HepG2 (cell line): ENCODE data around the gene INA. TPM values are rescaled to one million over a fixed set of nuclear protein-coding genes. Genes with fewer than 3 reads are reported as not detected.
A peak's percentile ranks its signal among the peaks of the same experiment; 100 is the strongest.

Source experiments
- ATAC-seq: fragments of 200-7000 bp; cut with Tn5 transposase; 3 replicates; pipeline ENCODE4 v1.9.1; 2020; ENCODE audit warnings: mild to moderate bottlenecking, moderate library complexity
- BruUV-seq: library from RNA; stranded (reverse); fragments of 400-500 nt; replicated peaks from 2 replicates; lab custom pipeline; 2021; lab: Mats Ljungman, UMichigan
- CTCF ChIA-PET: fragments of 300-600 bp; formaldehyde crosslinking; extraction: SDS; loops from one replicate; lab custom pipeline; 2021; ENCODE audit warnings: low total read pairs, inconsistent platforms, low intra/inter-chr PET ratio; lab: Yijun Ruan, JAX
- POLR2A ChIA-PET: fragments of 350-600 bp; sonication (Branson Sonifier 250); formaldehyde crosslinking; loops from one replicate; lab custom pipeline; 2020; ENCODE audit warnings: antibody characterized with exemption, inconsistent platforms; lab: Yijun Ruan, JAX
- DNase-seq: peaks from one replicate; pipeline ENCODE4 v3.0.0-alpha.2; 2015; ENCODE audit warnings: low spot score
- FAIRE-seq: peaks from 3 replicates; lab custom pipeline; 2011; peaks lifted over from hg19 to GRCh38; lab: Jason Lieb, UNC
- H2AFZ ChIP-seq: one replicate; pipeline ENCODE4 v1.6.1; 2011; ENCODE audit warnings: low read length, inconsistent platforms
- H3K27ac ChIP-seq: fragments of 300-600 bp; 3 replicates; pipeline ENCODE4 v1.8.0; 2011; ENCODE audit warnings: mixed run types, mild to moderate bottlenecking, mixed read lengths, low read length, inconsistent platforms; ENCODE audit not compliant: insufficient read depth; ENCODE audit errors: extremely low read length
- H3K27me3 ChIP-seq, 2 experiments: fragments of 200-600 bp in 1 of 2; 2 replicates in 1 of 2; 3 replicates in 1 of 2; pipeline versions ENCODE4 v1.6.0 to v1.8.0; 2011; ENCODE audit warnings: low read length in 2 of 2, mild to moderate bottlenecking in 2 of 2, moderate library complexity in 2 of 2, inconsistent platforms in 1 of 2; ENCODE audit not compliant: insufficient read depth in 2 of 2, control insufficient read depth in 1 of 2
- H3K36me3 ChIP-seq, 2 experiments: fragments of 200-600 bp in 1 of 2; replicated peaks in 1 of 2; 2 replicates in 1 of 2; 3 replicates in 1 of 2; pipeline versions ENCODE4 v1.5.1 to v1.8.0; 2011; ENCODE audit warnings: low read length in 2 of 2, inconsistent platforms in 1 of 2; ENCODE audit not compliant: insufficient read depth in 2 of 2, control insufficient read depth in 1 of 2
- H3K4me1 ChIP-seq: 2 replicates; pipeline ENCODE4 v1.5.1; 2012; ENCODE audit warnings: low read length, inconsistent platforms; ENCODE audit not compliant: insufficient read depth
- H3K4me2 ChIP-seq: 2 replicates; pipeline ENCODE4 v1.6.0; 2011; ENCODE audit warnings: low read depth, low read length, inconsistent platforms
- H3K4me3 ChIP-seq, 3 experiments: fragments of 200-600 bp in 1 of 3; sonication (generic), shearing (Covaris generic) in 1 of 3; replicated peaks in 1 of 3; 2 replicates each; pipeline ENCODE4 v1.5.1; 2011 to 2016; ENCODE audit warnings: low read length in 3 of 3, inconsistent platforms in 2 of 3, low read depth in 2 of 3, mild to moderate bottlenecking in 2 of 3, control low read depth in 1 of 3, mixed read lengths in 1 of 3; ENCODE audit not compliant: insufficient read depth in 1 of 3
- H3K79me2 ChIP-seq: one replicate; pipeline ENCODE4 v1.6.1; 2011; ENCODE audit warnings: low read length, inconsistent platforms; ENCODE audit not compliant: insufficient read depth
- H3K9ac ChIP-seq: 2 replicates; pipeline ENCODE4 v1.6.0; 2011; ENCODE audit warnings: mild to moderate bottlenecking, low read depth, low read length, inconsistent platforms; ENCODE audit not compliant: insufficient read depth
- H3K9me3 ChIP-seq: 2 replicates; pipeline ENCODE4 v1.5.1; 2012; ENCODE audit warnings: mild to moderate bottlenecking, low read length
- H4K20me1 ChIP-seq: 2 replicates; pipeline ENCODE4 v1.6.0; 2011; ENCODE audit warnings: inconsistent platforms, mild to moderate bottlenecking, low read length, moderate library complexity; ENCODE audit not compliant: insufficient read depth
- CREM ChIP-seq, 2 experiments: sonication (generic) in 1 of 2; formaldehyde crosslinking in 1 of 2; IDR thresholded peaks; 2 replicates each; pipeline versions ENCODE4 v1.4.0 to v1.6.1; 2016 to 2020; ENCODE audit warnings: antibody characterized with exemption in 1 of 2, mild to moderate bottlenecking in 1 of 2, missing genetic modification reagents in 1 of 2
- FOXK1 ChIP-seq: sonication (generic); formaldehyde crosslinking; IDR thresholded peaks from 2 replicates; pipeline ENCODE4 v1.4.0; 2020; ENCODE audit warnings: low read depth, missing genetic modification reagents, borderline replicate concordance
- HDAC1 ChIP-seq: sonication (generic); formaldehyde crosslinking; IDR thresholded peaks from 2 replicates; pipeline ENCODE4 v1.5.1; 2020; ENCODE audit warnings: mild to moderate bottlenecking, missing genetic modification reagents
- HDAC6 ChIP-seq: fragments of 200-600 bp; sonication (generic); IDR thresholded peaks from 2 replicates; pipeline ENCODE4 v1.7.0; 2017; ENCODE audit warnings: mild to moderate bottlenecking, antibody characterized with exemption, low read length, low read depth
- MED8 ChIP-seq: sonication (generic); formaldehyde crosslinking; IDR thresholded peaks from 2 replicates; pipeline ENCODE4 v1.8.1; 2023; ENCODE audit warnings: mild to moderate bottlenecking, missing genetic modification reagents; ENCODE audit not compliant: insufficient replicate concordance
- MIER3 ChIP-seq: IDR thresholded peaks from 2 replicates; pipeline ENCODE4 v1.6.1; 2016; ENCODE audit warnings: missing compliant biosample characterization, borderline replicate concordance
- NAIF1 ChIP-seq: sonication (generic); formaldehyde crosslinking; IDR thresholded peaks from 2 replicates; pipeline ENCODE4 v1.5.0; 2020; ENCODE audit warnings: mild to moderate bottlenecking, missing genetic modification reagents, borderline replicate concordance
- POLR2AphosphoS2 ChIP-seq: IDR thresholded peaks from 2 replicates; pipeline ENCODE4 v1.6.1; 2011; ENCODE audit warnings: low read depth, low read length, improper control_type of control experiment
- TBP ChIP-seq: sonication (generic); formaldehyde crosslinking; IDR thresholded peaks from 2 replicates; pipeline ENCODE4 v1.5.0; 2020; ENCODE audit warnings: missing genetic modification reagents
- WGBS: methylation state at CpG from one replicate; pipeline ENCODE4 v1.1.6; 2017; ENCODE audit warnings: low lambda C conversion rate; 5-methylcytosine and 5-hydroxymethylcytosine counted together
- in situ Hi-C: cut with HindIII; loops from 2 replicates; pipeline ENCODE4 v1.10.0; 2017; ENCODE audit warnings: low pct_unique_long_range_greater_than_20kb; ENCODE audit not compliant: extremely low pct_ligation_motif_present
- intact Hi-C: fragments of 100-400 bp; cut with micrococcal nuclease; formaldehyde crosslinking; loops from one replicate; pipeline ENCODE4 v1.10.0; 2022; ENCODE audit not compliant: unreplicated experiment
- polyA plus RNA-seq, 8 experiments: library from polyadenylated mRNA; depleted of rRNA in 3 of 8; stranded (reverse) in 7 of 8; unstranded in 1 of 8; fragments of >200 nt; fragmentation: Illumina TruSeq in 4 of 8; extraction: Trizol in 4 of 8; gene quantifications; 2 replicates each; pipeline versions ENCODE4 v1.2.1 to v1.2.3, GENCODE V29; 2011 to 2016; ENCODE audit warnings: low read depth in 4 of 8, missing spikeins in 1 of 8, mixed read lengths in 1 of 8; ENCODE audit not compliant: insufficient read depth in 1 of 8
- total RNA-seq, 5 experiments: library from RNA; depleted of rRNA; stranded (reverse); fragments of >200 nt; fragmentation: Illumina TruSeq; extraction: Trizol; gene quantifications; 2 replicates each; pipeline ENCODE4 v1.2.3, GENCODE V29; 2016; ENCODE audit warnings: low read depth in 1 of 5
- TF ChIP-seq, protein P1 (sequence below): IDR thresholded peaks from 2 replicates; pipeline ENCODE4 v1.6.1; 2016; ENCODE audit warnings: low read depth, missing genetic modification reagents, missing compliant biosample characterization
- TF ChIP-seq, protein P2 (sequence below): fragments of 450-650 bp; IDR thresholded peaks from 2 replicates; pipeline ENCODE4 v1.6.1; 2017; ENCODE audit warnings: mild to moderate bottlenecking
- TF ChIP-seq, protein P3 (sequence below): sonication (generic); formaldehyde crosslinking; IDR thresholded peaks from 2 replicates; pipeline ENCODE4 v1.5.1; 2020; ENCODE audit warnings: missing genetic modification reagents, mild to moderate bottlenecking, borderline replicate concordance

INA gene
- total and polyA plus RNA-seq, 2 of the 13 experiments (the other 11 are each of a cell fraction or from before 2014, with no cell fraction given): 0.04 to 0.13 TPM

DNA sequence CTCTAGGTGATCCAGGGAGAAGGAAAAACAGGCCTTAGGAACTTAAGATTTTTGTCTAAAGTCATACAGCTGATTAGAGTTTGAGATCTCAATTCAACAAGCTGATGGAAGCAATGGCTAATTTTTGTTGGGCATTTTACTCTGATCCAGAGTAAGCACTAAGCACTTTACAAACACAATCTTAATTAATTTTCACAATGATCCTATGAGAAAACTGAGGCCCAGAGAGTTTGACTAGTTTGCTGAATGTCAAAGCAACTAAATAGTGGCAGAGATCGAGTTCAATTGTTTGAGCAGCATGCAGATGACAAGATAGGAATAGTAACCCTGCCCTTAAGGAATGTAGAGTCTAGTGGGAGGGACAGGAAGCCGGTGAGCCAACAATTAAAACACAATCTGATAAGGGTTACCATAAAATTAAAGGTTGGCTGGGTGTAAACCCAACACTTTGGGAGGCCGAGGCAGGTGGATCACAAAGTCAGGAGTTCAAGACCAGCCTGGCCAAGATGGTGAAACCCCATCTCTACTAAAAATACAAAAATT lies 44.7 kb upstream of the INA start:
- BruUV-seq: no TSS peak
- Histone ChIP-seq H3K9ac (peak overlapping the region; percentile 51), H3K27me3 (no peaks in the 10 kb centered on the region), H2AFZ (no peak overlapping the region), H4K20me1 (no peaks in the 10 kb centered on the region), H3K4me1 (peaks cover 67% of the 10 kb centered on the region), H3K4me3 (no peak overlapping the region), H3K36me3 (no peaks in the 10 kb centered on the region), H3K79me2 (no peaks in the 10 kb centered on the region), H3K9me3 (no peaks in the 10 kb centered on the region), H3K4me2 (peak overlapping the region; percentile 49), H3K27ac (peak overlapping the region; percentile 81)
- ChIA-PET POLR2A (interaction anchor here (1.1 to 6.3 kb wide), 7 partner anchors 9 to 78 kb away, joined by 4 to 65 read pairs (median 10); partner anchors contain the start of gene NT5C2), CTCF (no interaction called here)
- DNase-seq: peak; percentile 74
- 6% methylated on average over 3 of the region's 3 CpGs for WGBS
- no peak for FAIRE-seq
- intact Hi-C loops: loop anchor here (2.0 kb wide), 1 partner anchor 39 kb away; the partner anchor contains the start of gene NT5C2
- 0 out of 3 replicates have a peak, but pooled peaks have one; percentile 5 for ATAC-seq
- in situ Hi-C loops: no loop called here
- TF ChIP-seq NAIF1 (CRISPR knock-in tag): no peak
- no peak for TF ChIP-seq POLR2AphosphoS2
- TF ChIP-seq CREM (IDR thresholded peaks at IDR 0.05): no peak
- no peak for TF ChIP-seq CREM (CRISPR knock-in tag; IDR thresholded peaks at IDR 0.05)
- TF ChIP-seq MED8 (CRISPR knock-in tag): no peak
- TF ChIP-seq TBP (CRISPR knock-in tag): no peak
- no peak for TF ChIP-seq FOXK1 (CRISPR knock-in tag)
- TF ChIP-seq, protein P1, sequence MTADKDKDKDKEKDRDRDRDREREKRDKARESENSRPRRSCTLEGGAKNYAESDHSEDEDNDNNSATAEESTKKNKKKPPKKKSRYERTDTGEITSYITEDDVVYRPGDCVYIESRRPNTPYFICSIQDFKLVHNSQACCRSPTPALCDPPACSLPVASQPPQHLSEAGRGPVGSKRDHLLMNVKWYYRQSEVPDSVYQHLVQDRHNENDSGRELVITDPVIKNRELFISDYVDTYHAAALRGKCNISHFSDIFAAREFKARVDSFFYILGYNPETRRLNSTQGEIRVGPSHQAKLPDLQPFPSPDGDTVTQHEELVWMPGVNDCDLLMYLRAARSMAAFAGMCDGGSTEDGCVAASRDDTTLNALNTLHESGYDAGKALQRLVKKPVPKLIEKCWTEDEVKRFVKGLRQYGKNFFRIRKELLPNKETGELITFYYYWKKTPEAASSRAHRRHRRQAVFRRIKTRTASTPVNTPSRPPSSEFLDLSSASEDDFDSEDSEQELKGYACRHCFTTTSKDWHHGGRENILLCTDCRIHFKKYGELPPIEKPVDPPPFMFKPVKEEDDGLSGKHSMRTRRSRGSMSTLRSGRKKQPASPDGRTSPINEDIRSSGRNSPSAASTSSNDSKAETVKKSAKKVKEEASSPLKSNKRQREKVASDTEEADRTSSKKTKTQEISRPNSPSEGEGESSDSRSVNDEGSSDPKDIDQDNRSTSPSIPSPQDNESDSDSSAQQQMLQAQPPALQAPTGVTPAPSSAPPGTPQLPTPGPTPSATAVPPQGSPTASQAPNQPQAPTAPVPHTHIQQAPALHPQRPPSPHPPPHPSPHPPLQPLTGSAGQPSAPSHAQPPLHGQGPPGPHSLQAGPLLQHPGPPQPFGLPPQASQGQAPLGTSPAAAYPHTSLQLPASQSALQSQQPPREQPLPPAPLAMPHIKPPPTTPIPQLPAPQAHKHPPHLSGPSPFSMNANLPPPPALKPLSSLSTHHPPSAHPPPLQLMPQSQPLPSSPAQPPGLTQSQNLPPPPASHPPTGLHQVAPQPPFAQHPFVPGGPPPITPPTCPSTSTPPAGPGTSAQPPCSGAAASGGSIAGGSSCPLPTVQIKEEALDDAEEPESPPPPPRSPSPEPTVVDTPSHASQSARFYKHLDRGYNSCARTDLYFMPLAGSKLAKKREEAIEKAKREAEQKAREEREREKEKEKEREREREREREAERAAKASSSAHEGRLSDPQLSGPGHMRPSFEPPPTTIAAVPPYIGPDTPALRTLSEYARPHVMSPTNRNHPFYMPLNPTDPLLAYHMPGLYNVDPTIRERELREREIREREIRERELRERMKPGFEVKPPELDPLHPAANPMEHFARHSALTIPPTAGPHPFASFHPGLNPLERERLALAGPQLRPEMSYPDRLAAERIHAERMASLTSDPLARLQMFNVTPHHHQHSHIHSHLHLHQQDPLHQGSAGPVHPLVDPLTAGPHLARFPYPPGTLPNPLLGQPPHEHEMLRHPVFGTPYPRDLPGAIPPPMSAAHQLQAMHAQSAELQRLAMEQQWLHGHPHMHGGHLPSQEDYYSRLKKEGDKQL: no peak
- TF ChIP-seq HDAC1 (CRISPR knock-in tag): no peak
- TF ChIP-seq HDAC6: no peak
- TF ChIP-seq, protein P2, sequence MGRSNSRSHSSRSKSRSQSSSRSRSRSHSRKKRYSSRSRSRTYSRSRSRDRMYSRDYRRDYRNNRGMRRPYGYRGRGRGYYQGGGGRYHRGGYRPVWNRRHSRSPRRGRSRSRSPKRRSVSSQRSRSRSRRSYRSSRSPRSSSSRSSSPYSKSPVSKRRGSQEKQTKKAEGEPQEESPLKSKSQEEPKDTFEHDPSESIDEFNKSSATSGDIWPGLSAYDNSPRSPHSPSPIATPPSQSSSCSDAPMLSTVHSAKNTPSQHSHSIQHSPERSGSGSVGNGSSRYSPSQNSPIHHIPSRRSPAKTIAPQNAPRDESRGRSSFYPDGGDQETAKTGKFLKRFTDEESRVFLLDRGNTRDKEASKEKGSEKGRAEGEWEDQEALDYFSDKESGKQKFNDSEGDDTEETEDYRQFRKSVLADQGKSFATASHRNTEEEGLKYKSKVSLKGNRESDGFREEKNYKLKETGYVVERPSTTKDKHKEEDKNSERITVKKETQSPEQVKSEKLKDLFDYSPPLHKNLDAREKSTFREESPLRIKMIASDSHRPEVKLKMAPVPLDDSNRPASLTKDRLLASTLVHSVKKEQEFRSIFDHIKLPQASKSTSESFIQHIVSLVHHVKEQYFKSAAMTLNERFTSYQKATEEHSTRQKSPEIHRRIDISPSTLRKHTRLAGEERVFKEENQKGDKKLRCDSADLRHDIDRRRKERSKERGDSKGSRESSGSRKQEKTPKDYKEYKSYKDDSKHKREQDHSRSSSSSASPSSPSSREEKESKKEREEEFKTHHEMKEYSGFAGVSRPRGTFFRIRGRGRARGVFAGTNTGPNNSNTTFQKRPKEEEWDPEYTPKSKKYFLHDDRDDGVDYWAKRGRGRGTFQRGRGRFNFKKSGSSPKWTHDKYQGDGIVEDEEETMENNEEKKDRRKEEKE: no peak
- TF ChIP-seq, protein P3, sequence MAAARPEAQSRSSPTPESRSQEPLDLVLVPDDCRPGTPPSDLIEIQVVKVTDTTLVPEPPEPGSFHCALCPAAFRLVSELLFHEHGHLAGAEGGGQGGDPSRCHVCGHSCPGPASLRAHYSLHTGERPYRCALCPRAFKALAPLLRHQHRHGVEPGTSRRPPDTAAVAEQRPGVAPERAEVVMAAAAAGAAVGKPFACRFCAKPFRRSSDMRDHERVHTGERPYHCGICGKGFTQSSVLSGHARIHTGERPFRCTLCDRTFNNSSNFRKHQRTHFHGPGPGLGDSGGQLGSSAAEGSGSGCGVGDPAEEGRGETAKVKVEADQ: no peak
- TF ChIP-seq MIER3 (CRISPR knock-in tag): no peak
